Testis (tissue), 3 donors: ENCODE data around the gene LSS. TPM values are rescaled to one million over a fixed set of nuclear protein-coding genes. Genes with fewer than 3 reads are reported as not detected.

Source experiments
- DNase-seq: peaks from one replicate; pipeline ENCODE4 v3.0.0-alpha.2; 2019
- H3K27ac ChIP-seq, 2 donors: fragments of 200-600 bp; sonication (generic); one replicate each; pipeline ENCODE4 v1.5.1; 2019
- H3K27me3 ChIP-seq: fragments of 200-600 bp; sonication (generic); one replicate; pipeline ENCODE4 v1.5.1; 2019
- H3K36me3 ChIP-seq: fragments of 200-600 bp; sonication (generic); one replicate; pipeline ENCODE4 v1.5.1; 2017; ENCODE audit warnings: low read depth; ENCODE audit errors: missing control alignments
- H3K4me1 ChIP-seq: fragments of 200-600 bp; sonication (generic); one replicate; pipeline ENCODE4 v1.5.1; 2019
- H3K4me3 ChIP-seq, 2 donors: fragments of 200-600 bp; sonication (generic); one replicate each; pipeline ENCODE4 v1.5.1; 2017 to 2019
- H3K9me3 ChIP-seq: fragments of 200-600 bp; sonication (generic); one replicate; pipeline ENCODE4 v1.5.1; 2017
- CTCF ChIP-seq, 3 experiments: fragments of 450-650 bp in 2 of 3; fragments of 200-600 bp in 1 of 3; sonication (generic) in 1 of 3; IDR thresholded peaks; one replicate each; pipeline ENCODE4 v1.5.1; 2016 to 2019; ENCODE audit warnings: antibody characterized with exemption in 3 of 3, mild to moderate bottlenecking in 2 of 3, moderate library complexity in 1 of 3
- POLR2A ChIP-seq: fragments of 450-650 bp; IDR thresholded peaks from one replicate; pipeline ENCODE4 v1.6.1; 2017; ENCODE audit warnings: antibody characterized with exemption, mild to moderate bottlenecking, moderate library complexity
- WGBS, 2 donors: methylation state at CpG; one replicate each; pipeline ENCODE4 v1.1.5; 2018; 5-methylcytosine and 5-hydroxymethylcytosine counted together
- intact Hi-C: fragments of 100-400 bp; cut with DNase I; formaldehyde crosslinking; loops from one replicate; pipeline ENCODE4 v1.15.1; 2023; ENCODE audit warnings: low total_unique reads
- polyA plus RNA-seq: library from polyadenylated mRNA; stranded (reverse); fragments of 350-450 nt; fragmentation: Illumina TruSeq; extraction: RNeasy Lipid Tissue Mini Kit (QIAGEN cat#74804); gene quantifications from one replicate; pipeline ENCODE4 v1.2.3, GENCODE V29; 2014; ENCODE audit warnings: low read depth, low replicate concordance; ENCODE audit not compliant: insufficient read depth
- total RNA-seq, 2 donors: library from RNA; depleted of rRNA; stranded (reverse); fragments of >200 nt; gene quantifications; one replicate each; pipeline ENCODE4 v1.2.3, GENCODE V29; 2016

Gene LSS
- total and polyA plus RNA-seq, 3 donors from 2014 or later: 35.6 to 152 (median 126) TPM

DNA sequence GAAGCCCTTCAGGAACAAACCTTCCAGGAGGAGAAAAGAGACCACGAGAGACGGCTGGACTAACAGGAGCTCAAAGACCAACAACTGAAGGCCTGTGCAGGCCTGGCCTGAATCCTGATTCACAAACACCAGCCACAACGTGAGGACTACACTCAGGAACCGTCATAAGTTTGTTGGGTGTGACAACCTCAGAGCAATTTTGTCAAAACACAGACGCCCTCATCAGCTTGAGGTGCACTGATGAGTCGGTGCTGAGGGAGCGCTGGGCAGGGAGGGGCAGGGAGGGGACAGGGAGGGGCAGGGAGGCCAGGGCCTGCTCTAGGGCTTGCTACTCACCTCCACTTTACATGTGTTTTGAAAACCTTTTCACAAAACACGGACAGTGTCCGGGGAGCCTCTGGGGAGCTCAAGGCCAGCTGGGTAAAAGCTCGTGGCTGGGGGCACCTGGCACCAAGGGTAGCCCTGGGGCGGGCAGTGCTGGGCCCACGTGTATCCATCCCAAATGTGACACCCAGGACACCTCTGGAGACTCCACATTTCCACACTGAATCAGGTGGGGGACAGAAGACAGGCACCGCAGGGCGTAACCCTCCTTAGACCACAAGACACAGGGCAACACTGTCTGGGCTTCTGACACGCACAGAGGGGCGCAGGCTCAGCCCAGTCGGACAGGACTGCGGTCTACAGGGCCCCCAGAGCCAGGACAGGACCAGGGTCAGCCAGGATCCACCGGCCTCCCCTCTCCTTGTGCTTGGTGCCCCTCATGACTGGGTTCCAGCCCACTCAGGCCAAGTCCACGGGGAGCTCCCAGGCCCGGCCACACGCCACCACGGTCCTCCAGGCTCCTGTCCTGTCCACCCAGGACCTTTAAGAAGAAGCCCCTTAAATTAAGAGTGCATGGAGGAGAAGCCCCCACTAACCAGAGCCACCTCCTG, 16.5 kb downstream of the LSS start:
- intact Hi-C loops: no loop called here
- no peaks in the 10 kb centered on the region for H3K27me3 ChIP-seq
- no peaks in the 10 kb centered on the region for H3K36me3 ChIP-seq
- WGBS, 2 donors: 84 to 91% methylated on average over 8 to 23 of the region's 23 CpGs
- no peaks in the 10 kb centered on the region for H3K9me3 ChIP-seq
- DNase-seq: no peak
- no peaks in the 10 kb centered on the region for H3K4me1 ChIP-seq
- TF ChIP-seq POLR2A: no peak
- no peak for TF ChIP-seq CTCF (IDR thresholded peaks at IDR 0.05)
- H3K27ac ChIP-seq: no peak overlapping the region
- H3K4me3 ChIP-seq: no peak overlapping the region

DNA sequence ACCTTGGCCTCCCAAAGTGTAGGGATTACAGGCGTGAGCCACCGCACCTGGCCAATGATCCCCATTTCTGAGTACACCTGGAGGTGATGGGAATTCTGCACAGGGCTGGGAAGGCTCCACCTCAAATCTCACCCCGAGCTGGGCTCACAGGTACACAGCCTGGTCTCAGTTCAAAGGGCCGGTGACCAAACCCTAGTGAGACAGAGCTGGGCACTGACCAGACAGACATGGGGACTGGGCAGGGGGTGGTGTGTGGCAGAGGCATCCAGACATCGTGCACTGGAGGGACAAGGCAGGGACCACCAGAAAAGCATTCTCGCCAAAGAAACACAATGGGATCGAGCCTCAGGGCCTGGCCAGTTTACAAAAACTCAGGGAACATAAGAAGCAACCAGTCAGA, 17.2 kb downstream of the LSS start:
- no peaks in the 10 kb centered on the region for H3K4me1 ChIP-seq
- intact Hi-C loops: no loop called here
- no peaks in the 10 kb centered on the region for H3K36me3 ChIP-seq
- no peak overlapping the region for H3K27ac ChIP-seq
- no peaks in the 10 kb centered on the region for H3K9me3 ChIP-seq
- no peaks in the 10 kb centered on the region for H3K27me3 ChIP-seq
- 92 to 94% methylated on average over 7 of the region's 7 CpGs for WGBS, 2 donors
- DNase-seq: no peak
- H3K4me3 ChIP-seq: no peak overlapping the region
- no peak for TF ChIP-seq CTCF (IDR thresholded peaks at IDR 0.05)
- no peak for TF ChIP-seq POLR2A

DNA sequence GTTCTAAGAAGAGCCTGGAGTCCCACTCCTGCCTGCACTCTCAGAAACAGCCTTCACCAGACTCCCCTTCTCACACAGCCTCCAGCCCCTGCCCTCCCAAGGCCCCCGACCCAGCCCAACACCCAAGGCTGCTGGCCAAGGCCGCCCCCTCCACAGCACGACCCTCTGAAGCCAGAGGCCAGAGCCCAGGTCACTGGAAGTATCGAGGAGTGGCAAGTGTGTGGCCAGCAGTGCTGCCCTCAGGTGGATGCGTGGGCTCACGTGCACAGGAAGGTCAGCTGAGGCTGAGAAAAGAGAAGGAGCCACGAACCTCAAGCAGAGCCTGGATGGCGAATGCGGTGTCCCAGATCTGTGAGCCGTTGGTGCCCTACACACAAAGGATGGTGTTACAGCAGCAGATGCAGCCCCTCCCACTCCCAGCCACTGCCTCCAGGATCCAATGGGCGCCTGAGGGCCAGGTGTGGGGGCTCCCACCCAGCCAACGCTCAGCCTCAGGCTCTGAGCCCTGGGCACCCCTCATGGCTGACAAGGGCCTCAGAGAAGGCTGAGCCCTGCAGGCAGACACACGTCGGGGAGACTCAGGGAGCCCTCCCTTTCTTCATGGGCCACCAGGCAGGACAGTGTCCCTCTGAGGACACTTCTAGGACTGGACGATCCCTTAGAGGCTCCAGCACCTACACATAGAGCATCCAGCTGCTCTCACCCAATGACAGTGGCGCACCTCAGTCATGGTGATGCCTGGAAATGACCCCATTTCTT, 18.0 kb downstream of the LSS start:
- no peak overlapping the region for H3K4me3 ChIP-seq
- H3K27ac ChIP-seq: no peak overlapping the region
- H3K27me3 ChIP-seq: no peaks in the 10 kb centered on the region
- no peaks in the 10 kb centered on the region for H3K9me3 ChIP-seq
- TF ChIP-seq CTCF (IDR thresholded peaks at IDR 0.05): no peak
- no peak for TF ChIP-seq POLR2A
- DNase-seq: no peak
- 84 to 85% methylated on average over 15 to 16 of the region's 16 CpGs for WGBS, 2 donors
- no peaks in the 10 kb centered on the region for H3K36me3 ChIP-seq
- H3K4me1 ChIP-seq: no peaks in the 10 kb centered on the region
- intact Hi-C loops: no loop called here

DNA sequence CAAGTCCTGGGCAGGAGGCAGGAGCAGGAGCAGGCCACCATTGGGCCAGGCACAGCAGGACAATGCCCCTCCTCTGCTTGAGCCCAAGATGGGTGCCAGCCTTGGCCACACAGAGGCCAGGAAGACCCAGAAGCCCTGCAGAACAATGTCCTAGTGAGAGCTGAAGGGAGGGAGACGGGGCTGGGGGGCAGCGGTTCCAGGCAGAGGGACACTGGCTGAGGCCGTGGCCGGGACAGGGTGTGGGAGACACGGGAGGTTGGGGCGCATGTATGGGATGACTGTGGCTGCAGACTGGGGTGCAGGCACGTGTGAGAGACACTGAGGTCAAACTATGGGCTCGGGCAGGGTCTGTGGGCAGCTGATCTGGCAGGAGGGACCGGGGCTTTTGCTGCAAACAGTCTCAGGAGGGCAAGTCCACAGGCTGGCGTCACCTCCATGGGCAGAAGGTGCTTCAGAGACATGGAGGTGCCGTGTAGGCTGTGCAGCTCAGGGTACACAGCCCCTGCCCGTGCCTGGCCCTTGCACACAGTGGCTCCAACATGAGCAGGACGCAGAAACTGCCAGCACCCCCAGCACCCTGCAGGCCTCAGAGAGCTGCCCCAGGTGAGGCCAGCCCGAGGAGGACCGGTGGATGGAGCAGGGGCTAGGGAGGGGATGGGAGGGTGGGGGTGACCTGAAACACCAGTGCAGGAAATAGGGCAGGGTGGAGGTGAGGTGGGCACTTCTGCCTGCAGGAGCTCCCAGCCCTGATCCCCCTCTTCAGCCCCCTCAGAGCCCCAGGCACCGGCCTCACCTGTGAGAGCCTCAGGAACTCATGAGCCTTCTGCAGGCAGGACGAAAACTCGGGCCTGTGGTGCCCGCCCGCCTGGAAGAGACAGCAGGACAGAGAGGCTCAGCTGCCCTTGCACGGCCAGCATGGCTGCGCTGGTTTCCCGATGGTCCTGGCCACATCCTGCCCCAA, 19.5 kb downstream of the LSS start:
- H3K9me3 ChIP-seq: no peaks in the 10 kb centered on the region
- no peaks in the 10 kb centered on the region for H3K27me3 ChIP-seq
- no peak for TF ChIP-seq POLR2A
- intact Hi-C loops: no loop called here
- H3K36me3 ChIP-seq: no peaks in the 10 kb centered on the region
- no peaks in the 10 kb centered on the region for H3K4me1 ChIP-seq
- DNase-seq: no peak
- no peak overlapping the region for H3K4me3 ChIP-seq
- no peak overlapping the region for H3K27ac ChIP-seq
- WGBS, 2 donors: 94 to 95% methylated on average over 15 to 23 of the region's 23 CpGs
